ENCODE data around the gene HCN3. TPM values are rescaled to one million over a fixed set of nuclear protein-coding genes. Genes with fewer than 3 reads are reported as not detected.
A peak's percentile ranks its signal among the peaks of the same experiment; 100 is the strongest.
"Not testable (repeated sequence)": the region's sequence is repeated elsewhere in the genome, so short reads cannot be mapped to it uniquely, and the experiment has no call there.

The HCN3 gene
- polyA plus RNA-seq (2011; rRNA removed) (1.5 and 1.7 TPM in 2 replicates), polyA minus RNA-seq (2011; rRNA and poly(A)+ RNA removed) (3.0 and 5.6 TPM in 2 replicates)

- ChIA-PET POLR2A (interaction anchor here (0.5 to 1.2 kb wide), 4 partner anchors 22 to 83 kb away, joined by 3 to 4 read pairs (median 3); partner anchors contain the start of gene ENTREP3), CTCF (interaction anchor here (0.6 to 2.5 kb wide), 13 partner anchors 9 to 420 kb away, joined by 3 to 15 read pairs (median 3); partner anchors contain the start of genes ENTREP3 and RUSC1)
- DNase-seq (ENCODE audit: low read depth, low spot score): peak; percentile 85
- peak within 1 kb of the TSS; percentile 74 for H3K4me3 ChIP-seq (ENCODE audit: low read depth, low read length)
- H3K27ac ChIP-seq (ENCODE audit: low read depth, low read length): no peak within 1 kb of the TSS
- no peaks in the 10 kb centered on the region for H3K9me3 ChIP-seq (ENCODE audit: control insufficient read depth, insufficient read depth, low read length)
- no peaks in the 10 kb centered on the region for H3K27me3 ChIP-seq (ENCODE audit: control insufficient read depth, insufficient read depth, low read length)
- TF ChIP-seq CTCF (IDR thresholded peaks at IDR 0.05; ENCODE audit: low read depth, low read length): peak; percentile 47
These were observed at the start of gene HCN3 for GRCh38 chr1:155277070-155277901. HCN3 (plus strand) TSS chr1:155277463; CDS start chr1:155277591, 128 bp downstream.

- Histone ChIP-seq H3K27me3 (ENCODE audit: control insufficient read depth, insufficient read depth, low read length) (no peaks in the 10 kb centered on the region), H3K9me3 (ENCODE audit: control insufficient read depth, insufficient read depth, low read length) (no peaks in the 10 kb centered on the region), H3K27ac (ENCODE audit: low read depth, low read length) (peak overlapping the region; percentile 40), H3K4me3 (ENCODE audit: low read depth, low read length) (peak overlapping the region; percentile 53)
- CTCF ChIA-PET: interaction anchor here (1.0 to 2.6 kb wide), 4 partner anchors 21 to 56 kb away, joined by 3 to 12 read pairs (median 6); partner anchors contain the start of gene KRTCAP2
- no peak for DNase-seq (ENCODE audit: low read depth, low spot score)
- TF ChIP-seq CTCF (IDR thresholded peaks at IDR 0.05; ENCODE audit: low read depth, low read length): no peak
- POLR2A ChIA-PET: interaction anchor here (1.8 kb wide), 1 partner anchor 21 kb away, joined by 9 read pairs; the partner anchor contains the start of gene THBS3
These were observed 49.2 kb upstream of the HCN3 start for GRCh38 chr1:155228096-155228427.

GRCh38 chr1:155231302-155231701 is 46.0 kb upstream of the HCN3 start:
- CTCF ChIA-PET: interaction anchor here (1.1 to 1.5 kb wide), 2 partner anchors 12 to 24 kb away, joined by 3 to 4 read pairs; no protein-coding TSS in a partner anchor
- H3K4me3 ChIP-seq (ENCODE audit: low read depth, low read length); DNase-seq (ENCODE audit: low read depth, low spot score); H3K27me3 ChIP-seq (ENCODE audit: control insufficient read depth, insufficient read depth, low read length); H3K27ac ChIP-seq (ENCODE audit: low read depth, low read length); H3K9me3 ChIP-seq (ENCODE audit: control insufficient read depth, insufficient read depth, low read length); POLR2A ChIA-PET: not testable (repeated sequence)

- H3K27me3 ChIP-seq (ENCODE audit: control insufficient read depth, insufficient read depth, low read length); H3K9me3 ChIP-seq (ENCODE audit: control insufficient read depth, insufficient read depth, low read length); POLR2A ChIA-PET; H3K4me3 ChIP-seq (ENCODE audit: low read depth, low read length); DNase-seq (ENCODE audit: low read depth, low spot score): not testable (repeated sequence)
- CTCF ChIA-PET: interaction anchor here (1.1 to 1.5 kb wide), 3 partner anchors 11 to 25 kb away, joined by 3 to 6 read pairs (median 4); no protein-coding TSS in a partner anchor
- H3K27ac ChIP-seq (ENCODE audit: low read depth, low read length): peak overlapping the region; percentile 3
These were observed 45.0 kb upstream of the HCN3 start for GRCh38 chr1:155232001-155232978.

GRCh38 chr1:155233502-155233901 is 43.8 kb upstream of the HCN3 start:
- CTCF ChIA-PET; H3K27me3 ChIP-seq (ENCODE audit: control insufficient read depth, insufficient read depth, low read length); POLR2A ChIA-PET; H3K9me3 ChIP-seq (ENCODE audit: control insufficient read depth, insufficient read depth, low read length); DNase-seq (ENCODE audit: low read depth, low spot score); H3K4me3 ChIP-seq (ENCODE audit: low read depth, low read length); H3K27ac ChIP-seq (ENCODE audit: low read depth, low read length): not testable (repeated sequence)

- POLR2A ChIA-PET; H3K9me3 ChIP-seq (ENCODE audit: control insufficient read depth, insufficient read depth, low read length); H3K27me3 ChIP-seq (ENCODE audit: control insufficient read depth, insufficient read depth, low read length); DNase-seq (ENCODE audit: low read depth, low spot score); H3K4me3 ChIP-seq (ENCODE audit: low read depth, low read length); H3K27ac ChIP-seq (ENCODE audit: low read depth, low read length); CTCF ChIA-PET: not testable (repeated sequence)
These were observed 41.9 kb upstream of the HCN3 start for GRCh38 chr1:155235375-155235774.
